ENCODE measurements around the gene SMARCA4. TPM values are rescaled to one million over a fixed set of nuclear protein-coding genes. Genes with fewer than 3 reads are reported as not detected.
A peak's percentile ranks its signal among the peaks of the same experiment; 100 is the strongest.

Gene SMARCA4
- total RNA-seq, 2 experiments from 2014 or later = 409 to 554 TPM

DNA sequence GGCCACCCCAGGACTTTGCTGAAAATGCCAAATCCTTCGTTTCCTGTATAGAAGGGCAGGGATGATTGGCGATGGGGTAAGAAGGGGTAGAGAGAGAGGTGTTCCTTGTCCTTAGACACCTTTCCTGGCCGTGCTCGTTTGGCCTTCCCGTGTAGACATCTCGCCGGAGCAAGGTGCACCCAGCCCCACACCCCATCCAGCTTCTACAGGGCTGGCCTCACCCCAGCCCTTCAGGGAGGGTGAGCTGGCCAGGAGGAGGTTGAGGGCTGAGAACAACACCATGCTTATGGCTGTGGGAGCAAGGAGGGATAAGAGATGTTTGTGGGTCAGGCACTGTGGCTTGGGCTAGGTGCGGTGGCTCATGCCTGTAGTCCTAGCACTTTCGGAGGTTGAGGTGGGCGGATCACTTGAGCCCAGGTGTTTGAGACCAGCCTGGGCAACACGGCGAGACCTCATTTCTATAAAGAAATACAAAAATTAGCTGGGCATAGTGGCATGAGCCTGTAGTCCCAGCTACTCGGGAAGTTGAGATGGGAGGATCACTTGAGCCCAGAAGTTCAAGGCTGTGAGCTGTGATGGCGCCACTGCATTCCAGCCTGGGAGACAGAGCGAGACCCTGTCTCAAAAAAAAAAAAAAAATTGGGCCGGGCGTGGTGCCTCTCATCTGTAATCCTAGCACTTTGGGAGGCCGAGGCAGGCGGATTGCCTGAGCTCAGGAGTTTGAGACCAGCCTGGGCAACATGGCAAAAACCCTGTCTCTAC lies 15.5 kb downstream of the SMARCA4 start:
- intact Hi-C loops (cut with micrococcal nuclease; ENCODE audit: unreplicated experiment) = loop anchor here (10.0 kb wide), 2 partner anchors 218 to 742 kb away; partner anchors contain the start of genes KANK2 and S1PR2
- H3K9me3 ChIP-seq (ENCODE audit: low read length) = no peaks in the 10 kb centered on the region
- DNase-seq (ENCODE audit: low spot score) = peak; percentile 53
- no peak for TF ChIP-seq EZH2phosphoT487 (IDR thresholded peaks at IDR 0.05; ENCODE audit: borderline replicate concordance, low read depth, low read length)
- TF ChIP-seq, protein P1, sequence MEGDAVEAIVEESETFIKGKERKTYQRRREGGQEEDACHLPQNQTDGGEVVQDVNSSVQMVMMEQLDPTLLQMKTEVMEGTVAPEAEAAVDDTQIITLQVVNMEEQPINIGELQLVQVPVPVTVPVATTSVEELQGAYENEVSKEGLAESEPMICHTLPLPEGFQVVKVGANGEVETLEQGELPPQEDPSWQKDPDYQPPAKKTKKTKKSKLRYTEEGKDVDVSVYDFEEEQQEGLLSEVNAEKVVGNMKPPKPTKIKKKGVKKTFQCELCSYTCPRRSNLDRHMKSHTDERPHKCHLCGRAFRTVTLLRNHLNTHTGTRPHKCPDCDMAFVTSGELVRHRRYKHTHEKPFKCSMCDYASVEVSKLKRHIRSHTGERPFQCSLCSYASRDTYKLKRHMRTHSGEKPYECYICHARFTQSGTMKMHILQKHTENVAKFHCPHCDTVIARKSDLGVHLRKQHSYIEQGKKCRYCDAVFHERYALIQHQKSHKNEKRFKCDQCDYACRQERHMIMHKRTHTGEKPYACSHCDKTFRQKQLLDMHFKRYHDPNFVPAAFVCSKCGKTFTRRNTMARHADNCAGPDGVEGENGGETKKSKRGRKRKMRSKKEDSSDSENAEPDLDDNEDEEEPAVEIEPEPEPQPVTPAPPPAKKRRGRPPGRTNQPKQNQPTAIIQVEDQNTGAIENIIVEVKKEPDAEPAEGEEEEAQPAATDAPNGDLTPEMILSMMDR (conservative IDR thresholded peaks at IDR 0.05; ENCODE audit: low read length) = no peak
- H3K27ac ChIP-seq (ENCODE audit: low read depth, low read length, poor library complexity, severe bottlenecking) = peak overlapping the region; percentile 99
- CTCF ChIA-PET (ENCODE audit: unreplicated experiment) = interaction anchor here (0.7 kb wide), 1 partner anchor 19 kb away, joined by 3 read pairs; no protein-coding TSS in a partner anchor
- peaks cover 61% of the 10 kb centered on the region for H3K36me3 ChIP-seq (ENCODE audit: insufficient read depth, low read length)
- peaks cover 97% of the 10 kb centered on the region for H3K79me2 ChIP-seq (ENCODE audit: insufficient read depth, low read depth, low read length)
- peaks cover 17% of the 10 kb centered on the region; the same call in 1 of the 2 replicates for H4K20me1 ChIP-seq (ENCODE audit: insufficient read depth, low read length)
- peak overlapping the region; percentile 84 for H3K4me2 ChIP-seq (ENCODE audit: low read length)
- no peaks in the 10 kb centered on the region for H3K9me2 ChIP-seq (ENCODE audit: insufficient read depth, low read length)
- no peak overlapping the region for H2AFZ ChIP-seq (ENCODE audit: low read length)
- H3K4me3 ChIP-seq (ENCODE audit: low read depth, low read length, poor library complexity, severe bottlenecking) = peak overlapping the region; percentile 55
- no TSS peak for BruUV-seq (replicated peaks)
- peaks cover 98% of the 10 kb centered on the region for H3K4me1 ChIP-seq (ENCODE audit: insufficient read depth, low read length, poor library complexity, severe bottlenecking)
- POLR2A ChIA-PET = interaction anchor here (0.6 to 2.7 kb wide), 8 partner anchors 10 to 604 kb away, joined by 3 to 11 read pairs (median 4); no protein-coding TSS in a partner anchor

DNA sequence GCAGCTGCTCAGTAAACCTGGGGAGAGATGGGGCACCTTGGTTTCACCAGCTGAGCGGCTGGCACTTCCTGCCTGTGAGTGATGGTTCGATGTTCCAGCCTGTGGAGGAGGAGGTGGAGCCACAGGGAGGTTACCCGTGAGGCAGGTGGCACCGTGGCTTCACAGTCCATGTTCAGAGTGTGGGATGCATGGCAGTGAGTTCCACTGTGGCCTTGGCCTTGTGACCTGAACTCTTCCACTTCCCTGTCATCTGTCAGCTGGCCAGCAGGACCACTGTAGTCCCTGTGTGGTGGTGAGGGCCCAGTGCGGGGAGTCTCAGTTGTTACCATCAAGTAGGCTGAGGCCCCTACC lies 16.9 kb downstream of the SMARCA4 start:
- no peak for TF ChIP-seq EZH2phosphoT487 (IDR thresholded peaks at IDR 0.05; ENCODE audit: borderline replicate concordance, low read depth, low read length)
- TF ChIP-seq, protein P1 (conservative IDR thresholded peaks at IDR 0.05; ENCODE audit: low read length) = no peak

More for the DNA sequence above, 16.9 kb downstream of the SMARCA4 start:
- peak overlapping the region; percentile 99 for H3K27ac ChIP-seq (ENCODE audit: low read depth, low read length, poor library complexity, severe bottlenecking)
- ChIA-PET CTCF (ENCODE audit: unreplicated experiment) (no interaction called here), POLR2A (interaction anchor here (4.5 kb wide), 1 partner anchor 11 kb away, joined by 43 read pairs; no protein-coding TSS in a partner anchor)
- no peak overlapping the region for H2AFZ ChIP-seq (ENCODE audit: low read length)
- DNase-seq (ENCODE audit: low spot score) = peak; percentile 65
- intact Hi-C loops (cut with micrococcal nuclease; ENCODE audit: unreplicated experiment) = loop anchor here (10.0 kb wide), 2 partner anchors 217 to 743 kb away; partner anchors contain the start of genes KANK2 and S1PR2
- H3K4me2 ChIP-seq (ENCODE audit: low read length) = peak overlapping the region; percentile 84
- H3K9me2 ChIP-seq (ENCODE audit: insufficient read depth, low read length) = no peaks in the 10 kb centered on the region
- H3K79me2 ChIP-seq (ENCODE audit: insufficient read depth, low read depth, low read length) = peaks cover 97% of the 10 kb centered on the region
- BruUV-seq (replicated peaks) = no TSS peak
- H3K4me3 ChIP-seq (ENCODE audit: low read depth, low read length, poor library complexity, severe bottlenecking) = peak overlapping the region; percentile 55
- H3K4me1 ChIP-seq (ENCODE audit: insufficient read depth, low read length, poor library complexity, severe bottlenecking) = peaks cover 93% of the 10 kb centered on the region
- H4K20me1 ChIP-seq (ENCODE audit: insufficient read depth, low read length) = peaks cover 23% of the 10 kb centered on the region
- no peaks in the 10 kb centered on the region for H3K9me3 ChIP-seq (ENCODE audit: low read length)
- H3K36me3 ChIP-seq (ENCODE audit: insufficient read depth, low read length) = peaks cover 58% of the 10 kb centered on the region
